Femur (tissue), 1 donor: ENCODE measurements around the gene SLC19A1.
A peak's percentile ranks its signal among the peaks of the same experiment; 100 is the strongest.

Experiments used
- DNase-seq: peaks from one replicate; pipeline ENCODE4 v3.0.0-alpha.2; 2017

SLC19A1 gene

GRCh38 chr21:45475797-45476570 is 66.3 kb downstream of the SLC19A1 start:
- no peak for DNase-seq

- no peak for DNase-seq
Observed at GRCh38 chr21:45475004-45475685, 67.1 kb downstream of the SLC19A1 start.

DNA sequence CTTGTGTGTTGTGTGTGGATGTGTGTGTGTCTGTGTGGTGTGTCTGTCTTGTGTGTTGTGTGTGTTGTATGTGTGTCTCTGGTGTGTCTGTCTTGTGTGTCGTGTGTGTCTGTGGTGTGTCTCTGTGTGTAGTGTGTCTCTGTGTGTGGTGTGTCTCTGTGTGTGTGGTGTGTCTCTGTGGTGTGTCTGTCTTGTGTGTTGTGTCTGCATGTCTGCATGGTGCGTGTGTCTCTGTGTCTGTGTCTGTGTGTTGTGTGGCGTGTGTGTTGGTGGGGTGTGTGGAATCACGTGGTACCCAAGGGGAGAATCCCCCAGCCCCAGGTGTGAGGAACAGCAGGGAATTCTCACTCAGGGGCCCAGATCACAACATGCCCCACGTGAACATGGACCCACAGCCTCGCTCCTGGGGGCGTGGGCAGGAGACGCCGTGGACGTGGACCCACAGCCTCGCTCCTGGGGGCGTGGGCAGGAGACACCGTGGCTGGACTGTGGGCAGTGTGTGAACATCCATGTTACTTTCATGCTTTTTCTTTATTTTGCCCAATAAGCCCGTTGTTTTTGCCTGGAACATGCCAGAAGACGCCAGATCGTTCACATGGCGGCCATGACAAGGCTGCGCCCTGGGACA is 67.8 kb downstream of the SLC19A1 start:
- no peak for DNase-seq

GRCh38 chr21:45473496-45474322 is 68.5 kb downstream of the SLC19A1 start:
- no peak for DNase-seq

GRCh38 chr21:45472445-45473365 is 69.5 kb downstream of the SLC19A1 start:
- DNase-seq: no peak

GRCh38 chr21:45471525-45472221 is 70.6 kb downstream of the SLC19A1 start:
- DNase-seq: peak; percentile 86

DNA sequence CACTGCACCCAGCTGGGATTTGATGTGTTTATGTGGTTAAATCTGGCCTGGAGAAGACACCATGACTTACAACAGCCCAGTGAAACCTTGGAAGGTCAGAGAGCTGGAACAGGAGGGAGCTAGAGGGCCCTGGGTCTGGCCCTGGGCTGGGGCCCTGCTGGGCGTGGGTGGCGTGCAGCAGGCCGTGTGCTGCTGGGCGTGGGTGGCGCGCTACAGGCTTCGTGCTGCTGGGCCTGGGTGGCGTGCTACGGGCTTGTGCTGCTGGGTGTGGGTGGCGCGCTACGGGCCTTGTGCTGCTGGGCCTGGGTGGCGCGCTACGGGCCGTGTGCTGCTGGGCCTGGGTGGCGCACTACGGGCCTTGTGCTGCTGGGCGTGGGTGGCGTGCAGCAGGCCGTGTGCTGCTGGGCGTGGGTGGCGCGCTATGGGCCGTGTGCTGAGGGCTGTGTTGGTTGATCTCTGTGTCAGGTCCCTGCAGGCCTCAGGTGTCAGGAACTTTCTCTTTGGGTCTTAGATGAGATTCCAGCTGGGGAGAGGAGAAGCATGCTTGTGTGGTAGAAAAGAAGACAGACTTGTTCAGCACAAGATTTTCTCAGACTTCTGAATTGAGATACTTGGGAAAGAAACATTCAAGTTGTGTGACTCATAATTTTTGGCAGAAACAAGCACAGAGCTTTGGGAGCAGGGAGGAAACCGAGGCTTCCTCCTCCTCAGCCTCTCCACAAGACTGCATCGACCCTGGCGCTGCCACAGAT is 71.3 kb downstream of the SLC19A1 start:
- DNase-seq: no peak

GRCh38 chr21:45470087-45470515 is 72.1 kb downstream of the SLC19A1 start:
- DNase-seq: no peak

DNA sequence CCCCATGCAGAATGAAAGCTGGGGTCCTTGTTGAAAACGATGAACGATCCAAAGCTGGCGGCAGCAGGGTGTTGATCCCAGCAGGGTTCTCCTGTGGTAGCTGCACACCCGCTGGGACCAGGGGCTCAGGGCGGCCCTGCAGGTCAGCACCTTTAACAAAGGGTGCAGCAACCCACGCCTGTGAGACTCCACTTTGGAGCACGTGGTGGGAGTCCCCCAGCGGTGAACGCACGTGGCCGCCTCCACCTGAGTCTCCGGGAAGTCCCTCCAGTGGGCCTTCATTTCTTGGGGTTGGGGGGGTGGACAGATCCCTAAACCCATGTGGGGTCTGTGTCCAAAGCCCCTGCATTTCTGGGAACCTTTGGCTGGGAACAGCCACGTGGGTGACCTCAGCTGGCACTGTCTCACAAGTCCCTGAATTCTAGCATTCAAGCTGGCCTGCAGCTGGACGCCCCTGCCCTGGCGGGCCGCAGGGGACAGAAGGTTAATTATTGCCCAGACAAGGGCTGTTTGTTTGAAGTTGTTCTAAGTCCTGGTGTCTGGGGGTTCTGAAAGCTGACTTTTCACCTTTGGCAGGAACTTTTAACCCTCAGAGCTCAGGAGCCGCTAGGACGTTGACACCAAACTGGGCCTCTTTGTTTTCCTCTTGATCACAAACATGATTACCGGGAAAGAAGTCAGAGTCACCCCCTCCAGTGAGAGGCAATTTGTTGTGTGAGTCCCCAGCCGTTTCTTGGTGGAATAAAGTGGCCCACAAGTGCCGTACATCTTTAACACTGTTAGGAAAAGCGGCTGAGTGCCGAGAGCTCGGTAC is 72.8 kb downstream of the SLC19A1 start:
- no peak for DNase-seq

DNA sequence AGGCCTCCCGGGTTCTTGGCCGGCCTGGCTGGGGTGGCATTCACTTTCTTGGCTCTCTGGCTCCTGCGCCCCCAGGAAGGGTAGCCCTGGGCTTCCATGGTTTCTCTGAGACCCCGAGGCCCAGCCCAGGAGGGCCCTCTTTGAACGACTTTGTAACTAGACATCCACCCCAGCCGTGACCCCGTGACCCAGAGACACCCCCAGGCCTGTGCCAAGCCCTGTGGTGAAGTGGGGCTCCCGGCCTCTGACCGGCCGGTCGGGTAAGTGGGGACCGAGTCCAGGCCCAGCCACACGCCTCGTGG is 73.3 kb downstream of the SLC19A1 start:
- no peak for DNase-seq

DNA sequence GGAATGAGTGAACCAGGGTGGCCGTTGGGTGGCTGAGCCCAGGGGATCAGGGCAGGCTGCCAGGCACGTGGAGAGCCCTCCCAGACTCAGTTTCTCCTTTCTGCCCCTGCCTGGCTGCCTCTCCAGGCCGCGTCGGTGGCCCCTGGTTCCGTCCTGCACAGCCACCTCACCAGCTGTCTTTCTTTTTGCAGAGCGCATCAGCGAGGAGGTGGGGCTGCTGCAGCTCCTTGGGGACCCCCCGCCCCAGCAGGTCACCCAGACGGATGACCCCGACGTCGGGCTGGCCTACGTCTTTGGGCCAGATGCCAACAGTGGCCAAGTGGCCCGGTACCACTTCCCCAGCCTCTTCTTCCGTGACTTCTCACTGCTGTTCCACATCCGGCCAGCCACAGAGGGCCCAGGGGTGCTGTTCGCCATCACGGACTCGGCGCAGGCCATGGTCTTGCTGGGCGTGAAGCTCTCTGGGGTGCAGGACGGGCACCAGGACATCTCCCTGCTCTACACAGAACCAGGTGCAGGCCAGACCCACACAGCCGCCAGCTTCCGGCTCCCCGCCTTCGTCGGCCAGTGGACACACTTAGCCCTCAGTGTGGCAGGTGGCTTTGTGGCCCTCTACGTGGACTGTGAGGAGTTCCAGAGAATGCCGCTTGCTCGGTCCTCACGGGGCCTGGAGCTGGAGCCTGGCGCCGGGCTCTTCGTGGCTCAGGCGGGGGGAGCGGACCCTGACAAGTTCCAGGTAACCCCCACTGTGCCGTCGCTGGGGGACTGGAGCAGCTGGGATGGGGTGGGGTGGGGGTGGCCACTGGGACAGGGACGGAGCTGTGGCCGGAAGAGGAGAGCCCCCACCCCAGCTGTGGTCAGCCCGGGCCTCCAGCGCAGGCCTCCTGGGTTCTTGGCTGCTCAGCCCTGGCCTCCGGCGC is 73.9 kb downstream of the SLC19A1 start:
- no peak for DNase-seq

DNA sequence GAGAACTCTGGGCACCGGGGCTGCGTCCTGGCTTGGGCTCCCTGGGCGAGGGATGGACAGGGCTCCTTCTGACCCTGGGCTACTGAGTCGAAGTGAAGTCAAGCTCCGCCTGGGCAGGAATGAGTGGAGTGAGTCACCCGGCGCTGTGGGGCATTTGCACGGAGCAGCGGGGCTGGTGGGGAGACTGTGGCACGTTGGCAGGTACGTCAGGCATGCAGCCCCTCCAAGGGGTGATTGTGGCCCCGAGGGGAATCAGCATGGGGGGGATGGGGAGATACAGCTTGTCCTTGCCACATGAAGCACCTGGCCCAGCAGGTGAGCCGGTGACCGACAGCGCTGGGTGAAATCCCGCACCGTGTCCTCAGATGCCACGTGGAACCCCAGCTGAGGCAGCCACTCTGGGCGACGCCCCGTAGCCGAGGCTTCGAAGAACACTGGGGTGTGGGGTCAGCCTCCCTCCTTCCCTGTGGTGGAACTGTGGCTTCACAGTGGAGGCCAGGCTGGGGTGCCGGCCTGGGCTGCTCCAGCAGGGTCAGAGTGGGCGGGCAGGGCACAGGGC is 74.9 kb downstream of the SLC19A1 start:
- no peak for DNase-seq

- no peak for DNase-seq
Observed at GRCh38 chr21:45466330-45467220, 75.7 kb downstream of the SLC19A1 start.

GRCh38 chr21:45465611-45466329 is 76.5 kb downstream of the SLC19A1 start:
- no peak for DNase-seq

DNA sequence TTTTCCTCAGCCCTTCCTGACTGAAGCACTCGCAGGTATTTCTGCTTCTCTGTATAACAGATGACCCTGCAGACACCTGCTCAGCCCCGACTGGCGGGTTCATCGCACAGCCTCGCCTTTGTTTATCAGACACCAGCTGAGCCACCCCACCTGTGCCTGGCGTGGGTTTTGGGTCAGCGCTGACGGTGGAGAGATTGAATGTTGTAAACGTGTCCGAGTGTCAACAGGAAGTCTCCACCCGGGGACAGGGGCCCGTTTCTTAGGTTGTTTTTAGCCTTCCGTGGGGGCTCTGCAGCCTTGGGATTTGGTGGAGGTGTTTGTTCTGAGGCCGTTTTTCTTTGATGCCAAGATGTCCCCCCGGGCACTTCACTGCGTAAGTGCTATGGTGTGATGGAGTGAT is 77.1 kb downstream of the SLC19A1 start:
- no peak for DNase-seq

DNA sequence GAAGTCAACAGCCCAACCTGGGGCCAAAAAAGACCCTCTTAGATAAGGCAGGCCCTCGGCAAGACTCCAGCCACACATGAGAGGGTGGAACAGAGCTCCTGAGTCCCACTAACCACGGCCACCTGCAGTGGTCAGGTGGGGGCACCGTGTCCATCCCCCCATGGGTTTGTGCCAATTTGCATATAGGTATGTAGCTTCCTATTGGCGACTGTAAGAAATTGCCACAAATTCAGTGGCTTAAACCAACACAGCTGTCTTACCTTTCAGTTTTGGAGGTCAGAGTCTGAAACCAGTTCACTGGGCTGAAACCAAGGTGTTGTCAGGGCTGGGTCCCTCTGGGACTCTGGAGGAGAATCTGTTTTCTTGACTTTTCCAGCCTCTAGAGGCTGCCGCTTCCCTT is 77.9 kb downstream of the SLC19A1 start:
- DNase-seq: no peak

GRCh38 chr21:45463871-45464270 is 78.4 kb downstream of the SLC19A1 start:
- DNase-seq: no peak
